Measurements from ENCODE around the gene SPATA7. TPM values are rescaled to one million over a fixed set of nuclear protein-coding genes. Genes with fewer than 3 reads are reported as not detected.
A peak's percentile ranks its signal among the peaks of the same experiment; 100 is the strongest.
"Not testable (repeated sequence)": the region's sequence is repeated elsewhere in the genome, so short reads cannot be mapped to it uniquely, and the experiment has no call there.

Gene SPATA7
- total and polyA plus RNA-seq, 7 donors, result 3.6 to 38.8 (median 15.5) TPM

DNA sequence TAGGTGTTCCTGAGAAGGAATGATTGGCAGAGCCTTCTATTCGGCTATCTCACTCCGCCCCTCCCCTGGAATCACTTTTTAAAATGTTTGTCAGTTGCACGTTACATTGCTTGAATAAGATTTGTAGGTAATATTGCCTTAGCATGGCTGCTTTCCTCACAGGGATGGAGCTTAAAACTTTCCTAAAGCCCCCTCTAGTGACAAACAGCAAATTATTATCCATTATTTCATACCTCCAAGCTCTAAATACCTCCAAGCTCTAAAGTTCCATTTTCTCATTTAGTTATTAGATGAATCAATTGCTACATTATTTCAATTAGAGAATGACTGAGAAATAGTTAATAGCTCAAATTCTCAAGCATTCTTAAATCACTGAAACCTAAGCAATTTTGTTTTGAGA is 5.1 kb upstream of the SPATA7 start:
- DNase-seq, result no peak
- whole genome bisulfite sequencing, 2 donors, result 25 to 49% methylated on average over 3 of the region's 3 CpGs
- Histone ChIP-seq H3K36me3 (no peaks in the 10 kb centered on the region), H3K9me3 (no peaks in the 10 kb centered on the region), H3K27me3 (no peaks in the 10 kb centered on the region), H3K4me1 (peaks cover 0 to 7% (median 2%) of the 10 kb centered on the region in 4 donors), H3K4me3 (no peak overlapping the region), H3K27ac (no peak overlapping the region)
- TF ChIP-seq EP300 (IDR thresholded peaks at IDR 0.05) (no peak), POLR2A (IDR thresholded peaks at IDR 0.05) (no peak), CTCF (IDR thresholded peaks at IDR 0.05) (no peak), POLR2AphosphoS5 (IDR thresholded peaks at IDR 0.05) (no peak)
- intact Hi-C loops (cut with DNase I), result loop anchor here (10.0 kb wide), 1 partner anchor 174 kb away; the partner anchor contains the start of gene PTPN21

- not testable (repeated sequence) for H3K9me3 ChIP-seq, DNase-seq, H3K4me3 ChIP-seq, H3K27ac ChIP-seq, H3K36me3 ChIP-seq, H3K27me3 ChIP-seq
- intact Hi-C loops (cut with DNase I), result loop anchor here (10.0 kb wide), 1 partner anchor 173 kb away; the partner anchor contains the start of gene PTPN21
- peaks cover 0 to 17% (median 9%) of the 10 kb centered on the region in 4 donors for H3K4me1 ChIP-seq
- WGBS, 2 donors, result 90 to 95% methylated on average over 12 of the region's 12 CpGs
Observed at GRCh38 chr14:88381634-88382033, 3.8 kb upstream of the SPATA7 start.

- no peaks in the 10 kb centered on the region for H3K9me3 ChIP-seq
- H3K27ac ChIP-seq, result peak overlapping the region; percentile 80 to 84 (median 82)
- H3K4me1 ChIP-seq, result peaks cover 0 to 19% (median 12%) of the 10 kb centered on the region in 4 donors
- H3K27me3 ChIP-seq, result no peaks in the 10 kb centered on the region
- intact Hi-C loops (cut with DNase I), result loop anchor here (5.0 to 10.0 kb wide), 2 partner anchors 170 to 392 kb away; partner anchors contain the start of genes GALC and PTPN21
- H3K4me3 ChIP-seq, result peak overlapping the region; percentile 70 to 91 (median 75)
- DNase-seq, result no peak
- 5 to 15% methylated on average over 3 of the region's 3 CpGs for WGBS, 2 donors
- H3K36me3 ChIP-seq, result no peaks in the 10 kb centered on the region
- no peak for TF ChIP-seq EP300 (IDR thresholded peaks at IDR 0.05)
- TF ChIP-seq POLR2AphosphoS5 (IDR thresholded peaks at IDR 0.05), result no peak
- TF ChIP-seq POLR2A (IDR thresholded peaks at IDR 0.05), result no peak
Observed at GRCh38 chr14:88384718-88385117, 739 bp upstream of the SPATA7 start.

DNA sequence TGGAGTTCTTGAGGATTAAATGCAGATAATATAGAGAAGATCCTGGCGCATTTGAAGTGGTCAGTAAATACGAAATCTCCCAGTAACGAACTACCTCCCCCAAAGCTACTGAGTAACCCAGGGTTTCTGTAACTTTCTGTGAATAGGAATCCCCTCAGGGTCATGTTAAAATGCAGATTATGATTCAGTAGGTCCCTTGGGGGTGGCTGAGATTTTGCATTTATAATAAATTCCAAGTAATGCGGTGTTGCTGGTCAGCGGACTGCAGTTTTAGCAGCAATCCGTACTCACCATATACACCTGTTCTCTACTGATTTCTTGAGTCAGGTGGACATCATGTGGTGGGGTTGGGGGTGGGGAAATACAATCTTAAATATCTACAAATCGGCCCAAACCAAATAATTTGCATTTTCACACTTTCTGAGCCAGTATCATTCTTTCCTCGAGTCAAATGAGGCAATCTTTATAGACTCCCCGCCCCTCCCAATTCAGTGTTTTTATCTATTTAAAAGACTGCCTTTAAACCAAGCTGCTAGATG is 868 bp downstream of the SPATA7 start:
- Histone ChIP-seq H3K27me3 (no peaks in the 10 kb centered on the region), H3K4me1 (peaks cover 0 to 19% (median 12%) of the 10 kb centered on the region in 4 donors), H3K4me3 (peak overlapping the region; percentile 70 to 91 (median 75)), H3K9me3 (no peaks in the 10 kb centered on the region), H3K36me3 (no peaks in the 10 kb centered on the region), H3K27ac (peak overlapping the region; percentile 80 to 84 (median 82))
- TF ChIP-seq CTCF (IDR thresholded peaks at IDR 0.05) (no peak), POLR2A (IDR thresholded peaks at IDR 0.05) (no peak), EP300 (IDR thresholded peaks at IDR 0.05) (no peak), POLR2AphosphoS5 (IDR thresholded peaks at IDR 0.05) (no peak)
- intact Hi-C loops (cut with DNase I), result loop anchor here (5.0 to 10.0 kb wide), 2 partner anchors 168 to 394 kb away; partner anchors contain the start of genes GALC and PTPN21
- 19 to 45% methylated on average over 9 of the region's 9 CpGs for WGBS, 2 donors
- DNase-seq, result no peak

GRCh38 chr14:88388741-88389282 is 3.4 kb downstream of the SPATA7 start:
- 91 to 92% methylated on average over 6 of the region's 6 CpGs for WGBS, 2 donors
- TF ChIP-seq EP300 (IDR thresholded peaks at IDR 0.05), result no peak
- TF ChIP-seq CTCF (IDR thresholded peaks at IDR 0.05), result no peak
- no peak for TF ChIP-seq POLR2AphosphoS5 (IDR thresholded peaks at IDR 0.05)
- no peak for TF ChIP-seq POLR2A (IDR thresholded peaks at IDR 0.05)

More at GRCh38 chr14:88388741-88389282, 3.4 kb downstream of the SPATA7 start:
- intact Hi-C loops (cut with DNase I), result loop anchor here (5.0 to 10.0 kb wide), 2 partner anchors 166 to 397 kb away; partner anchors contain the start of genes GALC and PTPN21
- Histone ChIP-seq H3K4me1 (peaks cover 0 to 19% (median 12%) of the 10 kb centered on the region in 4 donors), H3K27ac (no peak overlapping the region), H3K36me3 (peaks cover 0 to 13% (median 0%) of the 10 kb centered on the region in 4 donors), H3K27me3 (no peaks in the 10 kb centered on the region), H3K9me3 (no peaks in the 10 kb centered on the region), H3K4me3 (no peak overlapping the region)
- DNase-seq, result no peak
